HG03469 (cell line): ENCODE data around the gene CHN2.
"Not testable (repeated sequence)": the region's sequence is repeated elsewhere in the genome, so short reads cannot be mapped to it uniquely, and the experiment has no call there.

Experiments
- ATAC-seq: cut with Tn5 transposase; IDR thresholded peaks from one replicate; pipeline ENCODE4 v1.9.1; 2021; ENCODE audit warnings: mild to moderate bottlenecking, moderate library complexity, moderate number of reproducible peaks; ENCODE audit not compliant: unreplicated experiment

CHN2 gene

DNA sequence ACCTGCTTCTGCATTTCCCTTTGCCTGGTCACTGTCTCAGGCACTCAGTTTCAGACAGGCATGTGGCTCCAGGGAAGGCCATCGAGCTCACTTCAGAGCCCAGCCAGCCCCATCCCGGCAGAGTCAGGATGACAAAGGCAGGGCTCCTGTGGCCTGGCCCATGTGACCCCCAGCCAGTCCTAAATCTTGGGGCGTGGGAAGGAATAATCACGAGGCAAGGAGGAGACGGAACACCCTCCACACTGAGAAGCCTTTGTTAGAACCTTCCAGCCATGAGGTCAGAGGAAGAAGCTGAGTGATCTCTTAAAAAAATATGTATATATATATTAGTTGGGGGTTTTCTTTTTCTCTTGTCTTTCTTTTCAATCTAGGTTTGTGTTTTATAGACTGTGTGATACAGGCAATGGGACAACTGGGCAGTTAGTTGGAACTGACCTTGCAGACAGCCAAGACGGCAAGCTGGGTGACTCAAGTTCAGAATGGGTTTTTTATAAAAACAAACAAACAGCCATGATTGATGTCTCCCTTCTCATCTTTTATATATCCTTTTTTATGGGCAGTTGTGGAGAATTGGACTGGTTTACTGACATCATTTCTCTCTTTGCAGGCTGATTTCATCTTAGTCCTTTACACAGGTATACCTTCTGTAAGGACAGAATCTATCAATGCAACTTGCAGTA, 60.8 kb downstream of the CHN2 start:
- ATAC-seq, result no peak

DNA sequence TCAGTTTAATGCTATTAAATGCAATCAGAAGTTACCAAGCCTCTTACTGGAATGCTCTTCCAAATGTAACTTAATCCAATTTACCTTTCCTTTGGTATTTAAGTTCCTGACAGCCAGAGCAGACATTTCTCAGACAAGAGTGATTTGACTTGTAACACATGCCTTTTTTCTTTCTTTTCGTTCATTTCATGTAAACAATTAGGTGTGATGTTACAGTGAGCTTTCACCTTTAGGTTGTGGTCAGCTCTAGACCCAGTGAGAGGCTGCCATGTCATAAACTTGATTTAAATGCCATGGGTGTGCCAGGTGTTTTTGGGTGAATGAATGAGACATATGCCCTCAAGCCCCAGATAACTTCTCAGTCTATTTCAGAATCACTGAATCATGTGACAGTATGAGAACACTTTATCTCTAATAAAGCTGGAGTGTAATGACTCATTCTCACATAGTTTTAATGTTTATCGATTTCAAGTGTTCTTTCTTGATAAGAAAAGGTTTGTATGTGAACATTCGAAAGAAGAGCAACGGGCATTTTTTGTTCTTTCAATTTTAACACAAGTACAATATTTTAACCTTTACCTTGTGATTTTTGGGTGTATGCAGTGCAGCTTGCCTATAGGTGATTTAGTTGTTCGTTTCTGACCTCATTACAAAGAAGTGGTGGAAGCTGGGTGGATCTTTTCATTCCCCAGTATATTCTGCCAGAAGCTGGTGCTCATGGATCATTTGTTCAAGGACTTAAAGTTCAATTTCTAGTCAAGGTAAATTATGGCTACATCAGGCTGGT, 61.5 kb downstream of the CHN2 start:
- no peak for ATAC-seq

DNA sequence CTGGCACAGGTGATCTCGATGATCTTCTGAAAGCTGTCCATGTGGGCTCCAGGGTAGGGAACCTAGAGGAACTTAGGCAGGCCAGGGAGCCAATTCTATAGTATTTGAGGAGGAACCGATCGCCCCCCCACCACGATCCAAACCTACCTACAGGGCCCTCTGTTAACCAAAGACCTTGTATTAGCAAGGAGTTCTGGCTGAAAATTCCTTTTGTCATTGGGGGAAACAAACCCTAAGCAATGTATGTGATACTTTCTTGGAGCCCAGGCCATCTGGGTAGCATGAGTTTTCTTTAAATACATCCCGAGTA, 62.1 kb downstream of the CHN2 start:
- no peak for ATAC-seq

DNA sequence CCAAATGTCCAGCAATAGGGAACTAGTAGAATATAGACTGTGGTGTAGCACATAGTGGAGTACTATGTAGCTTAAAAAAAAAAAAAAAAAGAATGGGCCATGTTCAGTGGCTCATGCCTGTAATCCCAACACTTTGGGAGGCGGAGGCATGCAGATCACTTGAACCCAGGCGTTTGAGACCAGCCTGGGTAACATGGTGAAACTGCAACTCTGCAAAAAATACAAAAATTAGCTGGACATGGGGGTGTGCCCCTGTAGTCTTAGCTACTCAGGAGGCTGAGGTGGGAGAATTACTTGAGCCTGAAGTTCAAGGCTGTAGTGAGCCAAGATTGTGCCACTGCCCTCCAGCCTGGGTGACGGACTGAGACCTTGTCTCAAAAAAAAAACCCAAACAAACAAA, 64.4 kb downstream of the CHN2 start:
- ATAC-seq, result no peak

DNA sequence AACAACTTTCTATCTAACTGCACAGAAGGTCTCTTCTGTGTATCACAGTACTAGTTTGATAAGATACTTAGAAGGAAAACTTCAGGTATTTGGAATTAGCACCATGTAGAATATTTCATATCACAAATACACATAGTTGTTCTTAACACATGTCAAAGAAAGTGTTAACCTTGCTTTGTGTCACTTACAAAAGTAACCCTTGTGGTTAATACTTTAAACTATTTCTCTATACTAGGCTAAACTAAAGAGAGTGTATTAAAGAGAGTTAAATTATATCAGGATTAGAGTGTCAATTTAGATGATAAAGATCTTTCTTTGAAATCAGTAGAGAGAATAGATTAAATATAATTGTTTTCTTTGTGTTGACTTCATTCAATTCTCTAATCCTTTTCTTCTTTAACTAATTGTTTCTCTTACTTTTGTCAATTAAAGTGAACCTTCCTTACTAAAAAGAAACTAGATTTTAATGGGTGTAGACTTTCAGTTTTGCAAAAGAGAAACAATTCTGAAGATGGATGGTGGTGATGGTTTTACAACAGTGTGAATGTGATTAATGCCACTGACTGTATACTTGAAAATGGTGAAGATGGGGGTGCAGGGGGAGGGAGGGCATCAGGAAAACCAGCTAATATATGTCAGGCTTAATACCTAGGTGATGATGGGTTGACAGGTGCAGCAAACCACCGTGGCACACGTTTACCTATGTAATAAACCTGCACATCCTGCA, 67.8 kb downstream of the CHN2 start:
- no peak for ATAC-seq

DNA sequence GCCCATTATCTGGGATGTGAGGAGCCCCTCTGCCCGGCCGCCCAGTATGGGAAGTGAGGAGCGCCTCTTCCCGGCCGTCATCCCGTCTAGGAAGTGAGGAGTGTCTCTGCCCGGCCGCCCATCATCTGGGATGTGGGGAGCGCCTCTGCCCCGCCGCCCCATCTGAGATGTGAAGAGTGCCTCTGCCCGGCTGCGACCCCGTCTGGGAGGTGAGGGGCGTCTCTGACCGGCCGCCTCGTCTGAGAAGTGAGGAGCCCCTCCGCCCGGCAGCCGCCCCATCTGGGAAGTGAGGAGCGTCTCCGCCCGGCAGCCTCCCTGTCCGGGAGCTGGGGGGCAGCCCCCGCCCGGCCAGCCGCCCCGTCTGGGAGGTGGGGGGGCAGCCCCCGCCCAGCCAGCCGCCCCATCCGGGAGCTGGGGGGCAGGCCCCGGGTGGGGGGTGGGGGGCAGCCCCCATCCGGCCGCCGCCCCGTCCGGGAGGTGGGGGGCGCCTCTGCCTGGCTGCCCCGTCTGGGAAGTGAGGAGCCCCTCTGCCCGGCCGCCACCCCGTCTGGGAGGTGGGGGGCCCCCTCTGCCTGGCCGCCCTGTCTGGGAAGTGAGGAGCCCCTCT, 69.1 kb downstream of the CHN2 start:
- not testable (repeated sequence) for ATAC-seq

DNA sequence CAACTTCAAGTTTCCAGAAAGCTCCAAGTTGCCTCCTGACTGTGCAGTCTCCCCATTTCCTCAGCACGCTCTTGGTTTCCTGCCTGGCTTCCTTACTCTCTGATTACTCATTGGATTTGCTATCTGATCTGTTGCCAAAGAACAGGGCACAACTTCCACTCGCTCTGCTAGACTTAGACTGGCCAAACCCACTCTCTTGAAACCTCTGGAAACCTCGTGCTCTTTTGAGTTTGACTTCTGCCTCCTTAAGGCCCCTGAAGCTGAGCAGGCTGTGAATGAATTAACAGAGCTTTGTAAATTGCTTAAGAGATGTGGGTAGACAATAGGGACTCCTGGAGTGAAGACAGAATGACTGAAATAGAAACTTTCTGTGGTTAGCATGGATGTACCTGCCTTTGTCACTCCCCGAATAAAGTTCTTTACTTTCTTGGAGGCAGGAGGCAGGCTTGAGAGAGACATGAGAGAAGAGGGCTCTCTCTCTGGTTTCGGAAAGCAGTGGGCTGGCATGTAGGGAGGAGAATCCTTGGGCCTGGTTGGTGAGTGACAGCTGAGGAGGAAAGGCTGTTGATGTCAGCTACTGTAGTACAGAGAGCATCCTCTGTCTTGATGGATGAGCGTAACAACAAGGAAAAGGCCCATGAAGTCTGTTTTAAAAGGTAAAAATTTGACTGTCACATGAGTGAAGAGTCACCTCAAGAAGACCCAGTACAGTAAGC, 70.8 kb downstream of the CHN2 start:
- ATAC-seq, result no peak

DNA sequence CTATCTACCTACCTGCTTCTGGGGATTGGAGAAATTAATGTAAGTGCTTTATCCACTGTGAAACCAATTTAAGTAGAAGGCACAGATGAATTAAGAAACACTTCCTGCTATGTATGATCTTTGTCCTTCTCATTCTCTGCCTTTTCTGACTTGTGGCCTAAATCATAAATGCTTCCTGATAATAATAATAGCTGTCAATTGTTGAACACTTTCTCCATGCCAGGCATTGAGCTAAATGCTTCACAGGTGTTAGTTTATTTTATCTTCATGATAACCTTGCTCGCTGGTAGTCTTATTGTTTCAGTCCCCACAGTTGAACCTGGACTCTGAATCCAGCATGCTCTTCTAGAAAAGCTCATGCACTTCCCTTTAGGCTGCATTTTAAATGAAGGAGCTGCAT, 75.4 kb downstream of the CHN2 start:
- no peak for ATAC-seq

DNA sequence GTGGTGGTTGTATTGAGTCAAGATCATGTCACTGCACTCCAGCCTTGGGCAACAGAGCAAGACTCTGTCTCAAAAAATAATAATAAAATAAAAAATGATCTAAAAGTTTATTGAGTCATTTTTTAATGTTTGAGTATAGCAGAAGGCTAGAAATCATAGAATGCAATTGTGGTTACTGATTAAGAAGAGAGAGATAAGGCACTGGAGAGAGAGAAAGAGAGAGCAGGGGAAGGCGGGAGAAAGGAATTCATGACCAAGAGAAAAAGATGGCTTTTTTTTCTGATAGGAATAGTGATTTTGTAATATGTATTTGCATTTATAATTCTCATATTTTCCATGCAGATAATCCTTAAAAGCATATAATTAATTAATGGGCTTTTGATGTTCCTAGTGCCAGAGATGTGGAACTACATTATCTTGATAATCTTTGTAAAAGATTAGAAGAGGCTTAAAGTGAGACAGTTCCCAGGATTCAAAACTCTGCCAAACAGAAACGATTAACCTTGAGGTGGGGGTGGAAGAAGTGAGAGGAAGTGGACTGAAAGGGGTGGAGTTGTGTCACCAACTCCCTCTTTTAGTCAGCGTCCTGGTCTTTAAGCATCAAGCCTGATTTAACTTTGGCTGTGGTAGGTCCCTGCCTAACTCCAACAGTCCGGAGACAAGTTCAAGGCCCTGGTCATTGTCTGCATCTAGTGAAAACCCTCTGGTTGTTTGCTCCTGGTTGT, 76.2 kb downstream of the CHN2 start:
- ATAC-seq, result no peak

DNA sequence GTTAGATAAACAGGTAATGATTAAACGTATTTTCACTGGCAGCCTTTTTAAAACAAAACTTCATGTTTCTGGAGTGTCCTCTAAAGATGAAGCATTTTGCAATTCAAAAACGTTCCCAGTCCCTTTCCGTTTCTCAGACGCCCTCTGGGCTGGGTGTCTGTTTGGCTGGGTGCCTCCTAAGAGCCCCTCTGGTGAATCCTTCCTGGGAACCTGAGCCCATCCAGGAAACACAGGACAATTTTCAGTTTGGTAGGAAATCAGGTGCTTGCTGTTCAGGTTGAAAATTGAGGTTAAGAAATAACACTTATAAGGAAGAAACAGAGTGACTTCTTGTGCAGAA, 76.7 kb downstream of the CHN2 start:
- ATAC-seq, result no peak

DNA sequence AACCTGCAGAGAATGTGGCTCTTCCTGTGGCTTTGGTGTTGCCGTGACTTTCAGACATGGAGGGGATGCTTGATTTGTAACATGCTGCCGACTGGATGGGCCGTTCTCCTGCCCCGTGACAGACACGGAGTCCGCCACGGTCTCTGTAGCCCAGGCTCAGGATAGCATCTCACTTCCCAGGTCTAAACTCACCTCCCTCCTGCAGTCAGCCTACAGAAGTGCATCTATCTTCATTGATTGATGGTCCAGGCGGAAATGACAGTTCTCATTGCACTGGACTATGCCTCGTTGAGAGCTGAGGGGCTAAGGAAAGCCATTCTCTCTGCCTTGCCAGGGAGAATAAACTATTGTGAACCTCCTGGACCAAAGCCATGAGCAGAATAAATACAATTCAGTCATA, 77.5 kb downstream of the CHN2 start:
- ATAC-seq, result no peak

DNA sequence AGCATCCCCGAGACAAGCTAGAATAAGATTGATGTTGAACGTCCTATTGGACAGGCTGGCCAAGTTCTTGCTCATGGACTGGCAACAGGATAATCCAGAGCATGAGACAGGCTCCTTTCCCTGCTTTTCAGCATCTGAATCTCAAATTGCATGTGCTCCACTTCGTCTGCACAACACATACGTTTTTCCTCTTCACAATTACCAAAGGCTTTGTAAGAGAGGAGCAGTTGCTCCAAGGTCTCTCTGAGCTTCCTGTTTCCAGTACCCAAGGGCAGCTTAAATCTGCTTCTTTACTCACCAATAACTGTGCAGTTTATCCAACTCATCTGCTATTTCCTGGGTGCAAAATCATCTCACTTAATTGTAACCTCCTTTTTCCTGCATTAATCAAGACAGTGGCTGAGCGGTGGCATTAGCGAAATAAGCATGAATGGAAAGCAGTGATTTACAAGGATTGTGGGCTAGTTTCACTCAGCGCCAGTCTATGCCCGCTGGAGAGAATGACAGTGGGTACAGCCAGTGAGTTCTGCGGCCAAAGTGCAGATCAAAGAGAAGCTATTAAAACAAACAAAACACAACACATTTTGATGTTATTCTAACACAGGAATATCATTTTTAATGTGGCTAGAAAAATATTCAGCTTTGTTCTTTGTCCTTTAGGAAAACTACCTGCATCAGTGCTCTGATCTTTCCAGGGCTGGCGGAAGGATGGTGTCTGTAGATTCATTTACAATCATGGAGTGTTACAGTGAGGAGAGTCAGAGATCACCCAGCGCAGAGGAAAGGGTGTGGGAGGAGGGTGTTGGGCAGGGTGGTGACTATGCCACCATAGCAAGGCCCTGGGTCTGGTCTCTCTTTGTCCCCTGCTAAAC, 79.8 kb downstream of the CHN2 start:
- ATAC-seq, result no peak

DNA sequence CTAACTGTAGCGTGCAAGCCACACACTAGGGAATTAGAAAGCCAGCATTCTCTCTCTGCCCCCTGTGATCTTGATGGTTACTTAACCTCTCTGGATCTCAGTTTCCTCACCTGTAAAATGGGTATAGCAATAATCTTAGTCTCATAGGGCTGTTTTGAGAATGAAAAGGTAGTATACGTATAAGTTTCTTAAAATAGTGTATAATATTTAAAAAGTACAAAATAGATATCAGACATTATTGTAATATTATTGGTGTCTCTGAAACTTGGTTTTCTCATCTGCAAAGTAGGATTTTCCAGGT, 80.4 kb downstream of the CHN2 start:
- no peak for ATAC-seq

DNA sequence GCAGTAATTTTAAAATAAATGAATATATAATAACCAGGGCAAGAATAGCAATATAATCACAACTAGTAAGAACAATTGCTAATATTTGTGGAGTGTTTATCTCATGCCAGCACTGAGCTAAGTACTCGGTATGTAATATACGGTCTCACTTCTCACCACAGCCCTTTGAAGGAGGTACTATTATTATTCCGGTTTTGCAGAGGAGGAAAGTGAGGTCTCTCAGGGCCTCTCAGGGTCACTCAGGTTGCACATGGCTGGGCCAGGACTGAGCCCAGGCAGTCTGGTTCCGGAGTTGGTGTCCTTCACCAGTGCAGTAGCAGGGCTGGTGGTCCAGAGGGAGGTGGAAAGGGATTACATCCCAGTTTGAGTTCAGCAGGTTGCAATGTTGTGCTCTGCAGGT, 80.9 kb downstream of the CHN2 start:
- ATAC-seq, result no peak

DNA sequence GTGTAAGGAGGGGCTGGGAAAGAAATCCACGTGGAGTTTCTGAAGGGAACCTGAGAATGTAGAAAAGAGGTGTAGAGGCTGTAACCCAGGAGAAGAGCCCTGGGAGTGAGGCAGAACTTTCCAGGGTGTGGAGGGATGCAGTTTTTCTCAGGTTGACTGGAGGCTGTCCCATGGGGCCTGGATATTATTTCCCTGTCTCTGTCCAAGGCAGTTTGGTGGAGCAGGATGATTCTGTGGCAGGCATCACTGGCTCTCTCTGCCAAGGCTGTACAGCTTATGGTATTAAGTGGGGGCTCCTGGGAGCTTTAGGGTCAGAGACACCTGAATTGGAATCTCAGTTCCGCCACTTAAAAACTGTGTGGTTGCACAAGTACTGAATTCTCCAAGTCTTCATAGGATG, 81.6 kb downstream of the CHN2 start:
- ATAC-seq, result no peak

DNA sequence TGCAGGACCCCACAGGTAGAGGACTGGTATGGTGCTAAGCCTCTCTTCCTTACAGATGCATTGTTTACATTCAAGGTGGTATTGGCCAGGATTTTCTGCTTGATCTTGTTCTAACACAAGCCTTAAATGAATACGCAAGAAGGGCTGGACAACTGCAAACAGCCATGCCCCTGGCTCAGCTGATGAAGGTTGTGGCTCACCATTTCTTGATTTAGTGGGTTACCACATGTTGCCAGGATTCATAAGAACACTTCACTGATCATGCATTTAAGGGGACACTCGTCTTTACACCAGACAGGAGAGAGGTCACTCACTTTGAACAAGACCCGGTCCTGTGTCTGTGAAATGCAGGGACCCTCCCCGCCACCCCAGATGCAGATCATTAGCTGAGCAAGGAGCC, 82.2 kb downstream of the CHN2 start:
- no peak for ATAC-seq

DNA sequence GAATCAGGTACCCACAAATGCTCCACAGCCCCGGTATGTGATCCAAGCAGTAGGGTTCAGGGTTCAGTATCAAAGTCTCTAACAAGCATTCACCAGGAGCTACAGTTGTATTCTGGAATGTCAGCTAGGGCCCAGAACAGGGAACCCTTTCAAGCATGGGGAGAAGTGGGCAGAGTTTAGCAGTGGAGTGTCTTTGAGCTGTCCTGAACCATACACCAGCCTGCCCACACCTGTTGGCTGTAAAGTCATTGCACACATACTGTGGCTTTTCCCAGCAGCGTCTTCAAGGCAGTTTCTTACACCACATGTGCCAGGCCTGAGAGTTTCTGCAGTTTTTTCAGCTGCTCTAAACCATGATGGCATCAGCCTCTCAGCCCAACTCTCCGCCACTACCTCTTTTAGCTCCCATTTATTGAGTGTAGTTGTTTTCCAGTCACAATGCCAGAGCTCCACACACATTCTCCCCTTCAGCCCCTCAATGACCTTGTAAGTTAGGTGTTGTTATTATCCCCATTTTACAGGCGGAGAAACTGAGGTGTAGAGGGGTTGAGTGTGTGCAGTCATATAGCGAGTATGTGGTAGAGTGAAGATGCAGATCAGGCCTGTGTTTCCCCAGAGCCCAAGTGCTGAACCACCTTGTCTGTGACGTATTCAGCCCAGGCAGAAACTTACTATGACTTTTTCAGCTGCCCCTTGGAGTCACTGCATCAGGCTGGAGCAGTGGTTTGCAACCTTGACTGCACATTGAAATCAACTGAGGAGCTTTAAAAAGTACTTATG, 83.1 kb downstream of the CHN2 start:
- ATAC-seq, result no peak

DNA sequence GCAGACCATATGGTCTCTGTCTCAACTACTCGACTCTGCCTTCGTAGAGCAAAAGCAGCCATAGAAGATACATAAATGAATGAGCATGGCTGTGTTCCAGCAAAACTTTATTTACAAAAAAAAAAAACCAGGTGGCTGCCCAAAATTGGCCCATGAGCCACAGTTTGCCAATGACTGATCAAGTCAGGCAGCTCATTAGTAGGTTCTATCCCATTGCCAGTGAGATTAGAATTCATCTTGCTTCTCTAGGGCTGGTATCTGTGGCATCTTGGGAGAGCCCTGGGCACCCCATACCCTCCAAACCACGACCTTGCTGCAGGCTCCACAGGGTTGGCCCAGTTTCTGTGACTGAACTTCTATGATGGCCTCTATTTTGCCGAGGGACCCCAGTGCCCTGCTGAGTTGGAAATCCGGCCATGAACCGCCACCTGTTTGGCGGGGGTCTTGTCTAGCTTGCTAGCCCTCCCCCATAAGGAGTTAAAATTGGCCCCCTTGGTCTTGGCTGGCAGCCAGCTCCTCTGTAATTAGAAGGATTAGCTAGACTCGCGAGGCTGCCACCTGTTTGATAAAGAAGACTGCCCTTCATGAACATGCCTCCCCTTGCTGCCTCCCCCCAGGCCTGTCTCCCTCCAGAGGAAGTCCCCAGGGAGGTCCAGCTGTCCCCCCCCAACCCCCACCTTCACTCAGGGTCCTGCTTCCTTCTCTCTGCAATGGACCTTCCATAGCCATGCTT, 83.9 kb downstream of the CHN2 start:
- no peak for ATAC-seq
